Vagina (tissue), 2 donors: ENCODE measurements around the gene CACNA1S.

Experiments
- CTCF ChIP-seq, 3 experiments: fragments of 450-650 bp in 2 of 3; fragments of 200-600 bp in 1 of 3; sonication (generic) in 1 of 3; IDR thresholded peaks; one replicate each; pipeline ENCODE4 v1.5.1; 2017 to 2019; ENCODE audit warnings: antibody characterized with exemption in 3 of 3, mild to moderate bottlenecking in 2 of 3, moderate library complexity in 2 of 3
- POLR2A ChIP-seq, 2 donors: fragments of 450-650 bp; IDR thresholded peaks; one replicate each; pipeline ENCODE4 v1.6.1; 2017; ENCODE audit warnings: antibody characterized with exemption in 2 of 2, mild to moderate bottlenecking in 2 of 2, moderate library complexity in 2 of 2

- TF ChIP-seq POLR2A (IDR thresholded peaks at IDR 0.05): no peak
- no peak for TF ChIP-seq CTCF (IDR thresholded peaks at IDR 0.05)
Observed at GRCh38 chr1:201095581-201095980, 16.6 kb downstream of the CACNA1S start.
